K562 (cell line): ENCODE data around the gene MAP3K4. TPM values are rescaled to one million over a fixed set of nuclear protein-coding genes. Genes with fewer than 3 reads are reported as not detected.

ENCODE experiments used
- ATAC-seq: fragments of 200-7000 bp; cut with Tn5 transposase; 3 replicates; pipeline ENCODE4 v1.9.1; 2020; ENCODE audit warnings: moderate library complexity
- BruUV-seq: library from RNA; stranded (reverse); fragments of 400-500 nt; replicated peaks from 2 replicates; lab custom pipeline; 2021; lab: Mats Ljungman, UMichigan
- CTCF ChIA-PET: fragments of 300-600 bp; formaldehyde crosslinking; extraction: SDS; loops from one replicate; lab custom pipeline; 2021; ENCODE audit warnings: low intra/inter-chr PET ratio; lab: Yijun Ruan, JAX
- POLR2A ChIA-PET: fragments of 300-600, 350-650 bp; sonication (Branson Sonifier 250); formaldehyde crosslinking; extraction: SDS; loops from one replicate; lab custom pipeline; 2021; ENCODE audit warnings: antibody characterized with exemption, inconsistent platforms; lab: Yijun Ruan, JAX
- DNase-seq, 4 experiments: peaks; one replicate each; pipeline versions ENCODE4 v3.0.0 to v3.0.0-alpha.2; 2011 to 2018; ENCODE audit warnings: low spot score in 3 of 4, mixed read lengths in 3 of 4; ENCODE audit errors: extremely low read depth in 1 of 4
- FAIRE-seq: peaks from 2 replicates; lab custom pipeline; 2011; peaks lifted over from hg19 to GRCh38; lab: Jason Lieb, UNC
- H2AFZ ChIP-seq: 2 replicates; pipeline ENCODE4 v1.6.0; 2011; ENCODE audit warnings: low read depth, low read length, control low read depth, inconsistent platforms
- H3K27ac ChIP-seq: fragments of 200-600 bp; 3 replicates; pipeline ENCODE4 v1.8.0; 2011; ENCODE audit warnings: low read depth, mild to moderate bottlenecking, control low read depth, inconsistent platforms, low read length, moderate library complexity, mixed read lengths; ENCODE audit errors: extremely low read depth
- H3K27me3 ChIP-seq, 2 experiments: fragments of 300-600 bp in 1 of 2; 2 replicates in 1 of 2; 3 replicates in 1 of 2; pipeline versions ENCODE4 v1.6.0 to v1.8.0; 2011; ENCODE audit warnings: inconsistent platforms in 2 of 2, low read length in 2 of 2, mild to moderate bottlenecking in 1 of 2, mixed read lengths in 1 of 2, moderate library complexity in 1 of 2; ENCODE audit not compliant: control insufficient read depth in 2 of 2, insufficient read depth in 2 of 2
- H3K36me3 ChIP-seq: fragments of 300-600 bp; 3 replicates; pipeline ENCODE4 v1.8.0; 2011; ENCODE audit warnings: mild to moderate bottlenecking, low read length, inconsistent platforms; ENCODE audit not compliant: control insufficient read depth, insufficient read depth
- H3K4me1 ChIP-seq, 2 experiments: fragments of 200-600 bp in 1 of 2; replicated peaks in 1 of 2; 2 replicates in 1 of 2; 3 replicates in 1 of 2; pipeline versions ENCODE4 v1.5.1 to v1.8.0; 2011; ENCODE audit warnings: inconsistent platforms in 2 of 2, low read length in 2 of 2, mild to moderate bottlenecking in 1 of 2, mixed read lengths in 1 of 2, moderate library complexity in 1 of 2; ENCODE audit not compliant: control insufficient read depth in 2 of 2, insufficient read depth in 2 of 2
- H3K4me2 ChIP-seq: 2 replicates; pipeline ENCODE4 v1.6.1; 2011; ENCODE audit warnings: low read length, control low read depth, inconsistent platforms, mixed read lengths; ENCODE audit not compliant: insufficient read depth
- H3K4me3 ChIP-seq: fragments of 200-600 bp; sonication (generic), shearing (Covaris generic); 2 replicates; pipeline ENCODE4 v1.5.1; 2016; ENCODE audit warnings: control low read depth, inconsistent platforms
- H3K79me2 ChIP-seq: fragments of 200-600 bp; 3 replicates; pipeline ENCODE4 v1.8.0; 2011; ENCODE audit warnings: low read length, inconsistent platforms; ENCODE audit not compliant: control insufficient read depth, insufficient read depth
- H3K9ac ChIP-seq, 2 experiments: 2 replicates each; pipeline versions ENCODE4 v1.6.0 to v1.6.1; 2011; ENCODE audit warnings: low read depth in 2 of 2, low read length in 2 of 2, control low read depth in 1 of 2, inconsistent platforms in 1 of 2, mild to moderate bottlenecking in 1 of 2, mixed read lengths in 1 of 2; ENCODE audit not compliant: insufficient read depth in 1 of 2
- H3K9me1 ChIP-seq: one replicate; pipeline ENCODE4 v1.6.0; 2011; ENCODE audit warnings: inconsistent platforms, mild to moderate bottlenecking, low read length, moderate library complexity; ENCODE audit not compliant: control insufficient read depth, insufficient read depth
- H3K9me3 ChIP-seq: replicated peaks from 2 replicates; pipeline ENCODE4 v1.5.1; 2011; ENCODE audit warnings: low read depth, low read length, inconsistent platforms; ENCODE audit not compliant: control insufficient read depth, insufficient read depth
- H4K20me1 ChIP-seq: replicated peaks from 2 replicates; pipeline ENCODE4 v1.6.1; 2011; ENCODE audit warnings: low read length, inconsistent platforms, mixed read lengths; ENCODE audit not compliant: control insufficient read depth, insufficient read depth
- BCLAF1 ChIP-seq, 2 experiments: fragments of 450-650 bp in 1 of 2; IDR thresholded peaks; 2 replicates each; pipeline ENCODE4 v1.6.1; 2011 to 2017; ENCODE audit warnings: low read depth in 2 of 2, antibody characterized with exemption in 1 of 2, borderline replicate concordance in 1 of 2, low read length in 1 of 2, mild to moderate bottlenecking in 1 of 2, mixed read lengths in 1 of 2; ENCODE audit not compliant: control insufficient read depth in 1 of 2
- ESRRA ChIP-seq: fragments of 450-650 bp; IDR thresholded peaks from 2 replicates; pipeline ENCODE4 v1.6.1; 2014; ENCODE audit warnings: low read depth, mild to moderate bottlenecking, moderate library complexity, borderline replicate concordance
- FOXO4 ChIP-seq: fragments of 450-650 bp; formaldehyde crosslinking; IDR thresholded peaks from 2 replicates; pipeline ENCODE4 v1.4.0; 2020; ENCODE audit warnings: mild to moderate bottlenecking, moderate library complexity
- HNRNPLL ChIP-seq: fragments of 200-400 bp; formaldehyde crosslinking; IDR thresholded peaks from 2 replicates; pipeline ENCODE4 v1.6.1; 2017; ENCODE audit warnings: low read length, low read depth, mild to moderate bottlenecking; ENCODE audit not compliant: poor library complexity, severe bottlenecking
- KDM2B ChIP-seq: fragments of 250-450 bp; sonication (Bioruptor Pico); IDR thresholded peaks from 2 replicates; pipeline ENCODE4 v1.8.0; 2021; ENCODE audit warnings: mild to moderate bottlenecking, moderate library complexity
- MAFK ChIP-seq: IDR thresholded peaks from 2 replicates; pipeline ENCODE4 v1.6.1; 2011; ENCODE audit warnings: low read length, improper control_type of control experiment
- NR2C2 ChIP-seq, 2 experiments: fragments of 200-800 bp in 1 of 2; sonication (Bioruptor generic) in 1 of 2; sonication (generic) in 1 of 2; formaldehyde crosslinking in 1 of 2; IDR thresholded peaks; 2 replicates each; pipeline versions ENCODE4 v1.6.1 to v1.8.0; 2016 to 2022; ENCODE audit warnings: mild to moderate bottlenecking in 1 of 2, missing compliant biosample characterization in 1 of 2, missing genetic modification characterization in 1 of 2, missing genetic modification reagents in 1 of 2
- PHF20 ChIP-seq: fragments of 450-650 bp; IDR thresholded peaks from 2 replicates; pipeline ENCODE4 v1.6.1; 2018; ENCODE audit not compliant: partially characterized antibody
- RAD51 ChIP-seq: fragments of 450-650 bp; IDR thresholded peaks from 2 replicates; pipeline ENCODE4 v1.7.1; 2016; ENCODE audit warnings: low read depth, mild to moderate bottlenecking, borderline replicate concordance
- SNRNP70 ChIP-seq: fragments of 200-400 bp; formaldehyde crosslinking; optimal IDR thresholded peaks from 2 replicates; pipeline ENCODE3; 2017; ENCODE audit warnings: low read depth, low read length
- WGBS: fragments of 100-300 bp; shearing (Covaris generic); methylation state at CpG from one replicate; pipeline ENCODE4 v1.1.6; 2016; ENCODE audit warnings: low coverage, mixed read lengths; ENCODE audit not compliant: insufficient coverage; ENCODE audit errors: missing lambda C conversion rate; 5-methylcytosine and 5-hydroxymethylcytosine counted together
- in situ Hi-C: fragments of 300-500 bp; cut with MboI; formaldehyde crosslinking; loops from 4 replicates; pipeline ENCODE4 v1.15.0; 2018; ENCODE audit warnings: inconsistent platforms, mixed read lengths
- intact Hi-C: fragments of 100-400 bp; cut with micrococcal nuclease; formaldehyde crosslinking; loops from 2 replicates; pipeline ENCODE4 v1.14.2; 2022
- polyA plus RNA-seq, 8 experiments: library from polyadenylated mRNA; depleted of rRNA in 4 of 8; stranded (reverse) in 5 of 8; unstranded in 3 of 8; fragments of >200 nt; fragmentation: Nextera tagmentation in 2 of 8; fragmentation: Illumina TruSeq in 1 of 8; extraction: Ambion mirVana in 2 of 8; extraction: Trizol in 1 of 8; gene quantifications; 2 replicates each; pipeline versions ENCODE4 v1.2.1 to v1.2.3, GENCODE V29; 2011 to 2014; ENCODE audit warnings: inconsistent platforms in 1 of 8, missing spikeins in 1 of 8
- total RNA-seq, 7 experiments: library from RNA; depleted of rRNA in 6 of 7; stranded (reverse); fragments of >200 nt in 6 of 7; fragmentation: Illumina TruSeq in 2 of 7; extraction: Trizol in 2 of 7; gene quantifications; 2 replicates each; pipeline versions ENCODE4 v1.2.1 to v1.2.3, GENCODE V29; 2011 to 2021; ENCODE audit warnings: low replicate concordance in 1 of 7

Gene MAP3K4
- total and polyA plus RNA-seq, 9 of the 15 experiments (the other 6 are each of a cell fraction or from before 2014, with no cell fraction given), result 21.0 to 77.2 (median 48.9) TPM

GRCh38 chr6:161080263-161080970 lies 88.8 kb downstream of the MAP3K4 start:
- Histone ChIP-seq H3K4me1 (no peaks in the 10 kb centered on the region; a peak in 1 of 5 replicates), H3K9me1 (no peaks in the 10 kb centered on the region), H4K20me1 (no peaks in the 10 kb centered on the region), H3K9me3 (no peaks in the 10 kb centered on the region), H2AFZ (no peak overlapping the region), H3K9ac (no peak overlapping the region), H3K36me3 (peaks cover 87% of the 10 kb centered on the region)
- ATAC-seq, result no peak
- intact Hi-C loops (no loop called here), in situ Hi-C loops (no loop called here)
- no peak for DNase-seq
- ChIA-PET CTCF (no interaction called here), POLR2A (no interaction called here)
- FAIRE-seq, result no peak
- TF ChIP-seq PHF20, result no peak
- no peak for TF ChIP-seq ESRRA
- TF ChIP-seq NR2C2 (CRISPR knock-in tag; IDR thresholded peaks at IDR 0.05), result no peak
- TF ChIP-seq NR2C2 (tag; IDR thresholded peaks at IDR 0.05), result no peak
- no peak for TF ChIP-seq FOXO4 (CRISPR knock-in tag)
- no peak for TF ChIP-seq KDM2B
- no peak for TF ChIP-seq BCLAF1 (IDR thresholded peaks at IDR 0.05; ENCODE audit: borderline replicate concordance in 1 of 2, control insufficient read depth in 1 of 2, low read depth in 2 of 2, low read length in 1 of 2)
- TF ChIP-seq MAFK, result no peak
- TF ChIP-seq SNRNP70, result no peak
- no peak for TF ChIP-seq RAD51
- no peak for TF ChIP-seq HNRNPLL
- TF ChIP-seq, all 486 proteins: peak for 0
- Histone ChIP-seq H3K4me2 (no peak overlapping the region), H3K79me2 (no peaks in the 10 kb centered on the region), H3K27me3 (no peaks in the 10 kb centered on the region), H3K27ac (no peak overlapping the region), H3K4me3 (no peak overlapping the region)
- WGBS, result 90% methylated on average over 12 of the region's 12 CpGs
- BruUV-seq, result no TSS peak
